ENCODE measurements around the gene ARL8B.
A peak's percentile ranks its signal among the peaks of the same experiment; 100 is the strongest.
"Not testable (repeated sequence)": the region's sequence is repeated elsewhere in the genome, so short reads cannot be mapped to it uniquely, and the experiment has no call there.

ARL8B gene

DNA sequence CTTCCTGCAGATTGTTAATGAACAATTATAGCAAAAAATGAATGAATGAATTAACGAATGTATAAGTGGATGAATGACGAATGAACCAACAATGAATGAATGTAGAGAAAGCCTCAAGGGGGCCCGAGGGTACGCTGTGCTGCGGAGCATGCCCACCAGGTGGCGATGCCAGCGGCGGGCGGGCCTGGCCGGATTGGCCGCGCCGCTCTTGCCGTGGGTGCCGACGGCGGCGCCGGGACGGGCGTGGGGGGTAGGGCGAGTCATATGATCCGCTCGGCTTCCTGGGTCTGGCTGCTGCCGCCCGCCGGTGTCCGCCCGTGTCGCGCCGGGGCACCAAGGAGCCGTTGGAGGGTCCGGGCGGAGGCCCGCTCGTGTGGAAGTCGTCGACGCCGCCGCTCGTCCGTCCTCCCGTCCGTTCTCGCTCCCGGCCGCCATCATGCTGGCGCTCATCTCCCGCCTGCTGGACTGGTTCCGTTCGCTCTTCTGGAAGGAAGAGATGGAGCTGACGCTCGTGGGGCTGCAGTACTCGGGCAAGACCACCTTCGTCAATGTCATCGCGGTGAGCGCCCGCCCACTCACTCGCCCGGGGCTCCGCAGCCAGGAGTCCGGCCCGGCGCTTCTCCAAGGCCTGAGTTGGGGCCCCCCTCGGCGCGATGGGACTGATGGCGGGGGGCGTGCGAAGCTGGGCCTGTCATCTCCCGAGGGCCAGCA lies at the start of gene ARL8B:
Gene ARL8B (plus strand): TSS at position 263 of the 711 bp plus-strand sequence. CDS start 174 bp downstream, at position 437.
- peak; percentile 67 to 69 for DNase-seq (ENCODE audit: low read depth in 2 of 2)

GRCh38 chr3:5073374-5074085 lies 48.6 kb upstream of the ARL8B start:
- DNase-seq (ENCODE audit: low read depth in 2 of 2), result no peak

DNA sequence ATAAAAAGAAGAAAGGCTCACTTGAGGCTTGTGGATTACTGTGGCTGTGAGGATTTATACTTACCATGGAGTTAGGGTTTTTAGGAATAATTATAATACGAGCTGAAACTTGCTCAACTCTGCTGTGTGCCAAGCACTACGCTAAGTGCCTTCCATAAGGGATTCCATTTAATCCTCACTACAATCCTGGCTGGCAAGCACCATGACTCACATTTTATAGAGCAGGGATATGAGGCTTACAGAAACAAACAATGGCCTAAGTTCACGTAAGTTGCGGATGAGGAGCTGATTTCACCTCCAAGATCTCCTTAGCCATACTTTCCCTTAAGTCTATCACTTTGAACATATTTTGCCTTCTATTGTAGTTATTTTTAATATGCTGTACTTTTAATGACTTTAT lies 43.9 kb upstream of the ARL8B start:
- DNase-seq (ENCODE audit: low read depth in 2 of 2), result no peak

GRCh38 chr3:5079761-5080160 lies 42.3 kb upstream of the ARL8B start:
- no peak for DNase-seq (ENCODE audit: low read depth in 2 of 2)

GRCh38 chr3:5080779-5081550 lies 41.1 kb upstream of the ARL8B start:
- no peak for DNase-seq (ENCODE audit: low read depth in 2 of 2)

DNA sequence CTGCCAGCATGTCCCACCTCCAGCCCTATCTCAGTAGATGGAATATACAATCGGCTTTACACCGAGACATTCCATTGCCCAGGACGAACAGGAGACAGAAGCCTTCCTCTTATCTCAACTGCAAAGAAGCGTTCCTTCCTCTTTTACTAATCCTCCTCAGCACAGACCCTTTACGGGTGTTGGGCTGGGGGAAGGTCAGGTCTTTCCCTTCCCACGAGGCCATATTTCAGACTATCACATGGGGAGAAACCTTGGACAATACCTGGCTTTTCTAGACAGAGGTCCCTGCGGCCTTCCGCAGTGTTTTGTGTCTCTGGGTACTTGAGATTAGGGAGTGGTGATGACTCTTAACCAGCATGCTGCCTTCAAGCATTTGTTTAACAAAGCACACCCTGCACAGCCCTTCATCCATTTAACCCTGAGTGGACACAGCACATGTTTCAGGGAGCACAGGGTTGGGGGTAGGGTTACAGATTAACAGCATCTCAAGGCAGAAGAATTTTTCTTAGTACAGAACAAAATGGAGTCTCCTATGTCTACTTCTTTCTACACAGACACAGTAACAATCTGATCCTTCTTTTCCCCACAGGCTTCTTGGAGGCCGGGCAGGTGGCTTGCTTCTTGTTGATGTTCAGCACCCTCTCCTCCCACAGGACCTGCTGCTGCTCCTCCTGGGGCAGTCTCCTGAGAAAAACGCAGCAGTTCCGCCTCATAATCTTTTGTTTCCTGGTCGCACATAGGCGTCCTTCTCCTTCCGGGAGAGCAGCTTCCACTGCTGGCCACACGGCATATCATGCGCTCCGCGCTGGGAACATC lies 39.9 kb upstream of the ARL8B start:
- DNase-seq (ENCODE audit: low read depth in 2 of 2), result not testable (repeated sequence)

DNA sequence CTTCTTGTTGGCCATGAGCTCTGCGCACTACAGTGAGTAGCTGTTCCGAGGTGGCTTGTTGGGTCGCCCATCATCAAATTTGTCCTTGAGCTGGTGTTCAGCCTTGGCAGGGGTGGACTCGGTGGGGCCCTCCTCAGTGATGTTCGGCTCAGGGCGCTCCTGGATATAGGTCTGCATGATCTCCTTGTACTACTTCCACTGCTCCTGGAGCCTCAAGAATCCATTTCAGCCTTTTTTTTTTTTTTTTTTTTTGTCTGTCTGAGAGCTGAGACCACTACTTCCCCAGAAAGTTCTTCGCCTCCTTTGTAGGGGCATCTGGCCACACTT lies 39.3 kb upstream of the ARL8B start:
- no peak for DNase-seq (ENCODE audit: low read depth in 2 of 2)

- no peak for DNase-seq (ENCODE audit: low read depth in 2 of 2)
Observed at GRCh38 chr3:5084224-5084623, 37.9 kb upstream of the ARL8B start.

DNA sequence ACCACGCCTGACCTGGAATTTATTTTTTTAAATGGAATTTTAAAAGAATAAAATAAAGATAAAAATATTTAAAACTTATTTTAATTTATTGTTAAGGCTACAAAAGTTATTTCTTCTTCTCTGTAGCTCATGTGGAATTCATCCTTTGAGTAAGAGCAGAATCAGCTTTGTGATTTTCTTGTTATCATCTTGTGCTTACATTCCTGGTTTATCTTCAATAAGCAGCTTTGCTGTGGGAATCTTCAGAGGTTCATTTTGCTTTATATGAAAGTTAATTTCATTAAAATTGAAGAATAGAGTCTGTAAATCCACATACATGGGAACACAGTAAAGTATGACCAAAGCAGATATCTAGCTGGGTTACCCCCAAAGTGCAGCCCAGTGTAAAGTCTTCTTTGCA lies 35.4 kb upstream of the ARL8B start:
- DNase-seq (ENCODE audit: low read depth in 2 of 2), result no peak

DNA sequence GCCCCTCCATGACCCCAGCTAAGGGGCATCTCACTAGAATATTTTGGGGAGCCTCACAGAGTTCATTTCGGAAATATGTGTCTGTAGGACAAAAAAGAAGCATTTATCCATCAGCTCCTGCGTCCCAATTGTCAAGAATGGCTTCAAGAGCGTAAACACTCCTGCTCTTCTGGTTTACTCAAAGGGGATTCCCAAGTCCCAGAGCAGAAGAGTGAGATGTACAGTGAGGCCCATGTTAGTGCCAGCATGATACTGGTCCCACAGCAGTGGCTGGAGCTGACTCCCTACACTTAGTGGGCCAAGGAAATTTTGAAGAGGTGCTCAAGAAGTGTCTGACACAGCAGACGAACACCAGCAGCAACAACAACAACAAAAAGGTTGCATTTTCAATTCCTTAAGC lies 34.9 kb upstream of the ARL8B start:
- DNase-seq (ENCODE audit: low read depth in 2 of 2), result no peak

GRCh38 chr3:5090197-5090596 lies 31.9 kb upstream of the ARL8B start:
- no peak for DNase-seq (ENCODE audit: low read depth in 2 of 2)

DNA sequence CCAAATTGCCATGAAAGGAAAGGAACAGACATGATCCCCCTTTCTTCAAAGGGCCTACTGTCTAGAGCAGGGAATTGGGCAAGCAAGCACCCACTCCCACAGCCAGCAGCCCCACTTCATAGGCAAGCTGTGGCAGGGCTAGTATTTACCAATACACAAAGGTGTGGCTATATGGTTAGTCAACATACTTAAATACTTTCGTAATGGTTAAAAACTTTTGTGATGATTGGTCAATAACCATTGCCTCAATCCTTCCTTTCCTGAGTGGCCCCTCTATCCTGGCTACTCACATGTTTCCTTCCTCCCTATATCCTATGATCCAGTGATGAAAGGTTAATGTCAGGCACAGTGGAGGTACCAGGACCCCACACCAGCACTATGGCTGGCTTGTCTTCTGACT lies 30.1 kb upstream of the ARL8B start:
- no peak for DNase-seq (ENCODE audit: low read depth in 2 of 2)

DNA sequence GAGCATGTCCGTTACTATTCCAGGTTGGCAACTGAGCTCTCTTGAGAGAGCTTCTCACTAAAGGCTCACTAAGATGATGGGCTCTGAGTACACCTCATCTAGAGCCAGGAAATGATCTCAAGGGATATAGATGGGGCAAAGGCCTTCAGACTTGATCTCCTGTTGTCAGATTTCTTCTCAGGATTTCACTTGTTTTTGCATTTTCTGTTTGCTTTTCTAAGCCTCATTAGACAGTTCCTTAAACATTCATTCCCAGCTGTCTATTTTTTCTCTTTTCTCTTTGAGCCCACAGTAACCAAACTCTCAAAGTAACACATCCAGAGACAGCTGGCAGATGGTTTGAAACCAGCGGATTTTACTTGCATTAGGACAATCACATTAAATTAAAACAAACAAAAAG lies 28.4 kb upstream of the ARL8B start:
- no peak for DNase-seq (ENCODE audit: low read depth in 2 of 2)

- DNase-seq (ENCODE audit: low read depth in 2 of 2), result no peak
Observed at GRCh38 chr3:5095886-5096285, 26.2 kb upstream of the ARL8B start.

DNA sequence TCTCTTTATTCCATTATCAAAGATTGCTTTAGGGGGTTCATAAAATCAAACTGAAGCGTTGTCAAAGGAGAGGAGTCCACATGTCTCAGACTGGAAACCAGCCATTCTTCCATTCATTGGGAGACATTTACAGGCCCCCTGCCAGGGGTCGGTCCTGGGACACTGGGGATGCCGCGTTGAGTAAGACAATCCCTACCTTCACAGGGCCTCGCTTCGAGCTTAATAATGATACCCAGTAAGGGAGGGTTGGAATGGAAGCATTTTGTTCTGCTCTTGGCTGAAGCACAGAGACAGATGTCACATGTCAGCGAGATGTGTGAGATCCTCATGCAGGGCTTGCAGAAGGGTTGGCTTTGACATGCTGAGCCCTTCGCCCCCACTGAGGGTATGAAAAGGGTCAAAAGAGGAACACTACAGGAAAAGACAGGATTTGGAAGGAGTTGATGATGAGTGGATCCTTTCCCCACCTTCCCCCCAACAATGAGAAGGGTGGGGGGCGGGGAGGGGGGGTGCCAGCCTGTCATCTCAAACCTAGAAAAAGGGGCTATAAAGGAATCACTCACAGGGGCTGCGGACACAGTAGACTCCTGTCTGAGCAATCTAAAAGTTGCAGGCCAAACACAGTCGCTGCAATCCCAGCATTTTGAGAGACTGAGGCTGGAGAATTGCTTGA lies 25.6 kb upstream of the ARL8B start:
- DNase-seq (ENCODE audit: low read depth in 2 of 2), result no peak

DNA sequence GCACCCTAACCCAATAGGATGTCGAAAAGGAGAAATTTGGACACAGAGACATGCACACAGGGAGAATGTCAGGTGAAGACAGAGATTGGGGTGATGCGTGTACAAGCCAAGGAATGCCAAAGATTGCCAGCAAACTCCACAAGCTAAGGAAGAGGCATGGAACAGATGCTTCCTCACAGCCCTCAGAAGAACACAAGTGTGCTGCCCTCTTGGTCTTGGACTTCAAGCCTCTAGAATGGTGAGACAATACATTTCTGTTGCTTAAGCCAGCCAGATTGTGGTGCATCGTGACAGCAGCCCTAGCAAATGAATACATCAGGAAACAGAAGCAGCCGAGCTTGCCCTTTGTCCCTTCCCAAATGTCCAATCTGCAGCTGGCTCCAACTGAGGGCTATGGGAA lies 23.7 kb upstream of the ARL8B start:
- DNase-seq (ENCODE audit: low read depth in 2 of 2), result no peak

- no peak for DNase-seq (ENCODE audit: low read depth in 2 of 2)
Observed at GRCh38 chr3:5102532-5102931, 19.6 kb upstream of the ARL8B start.

GRCh38 chr3:5103743-5104142 lies 18.3 kb upstream of the ARL8B start:
- DNase-seq (ENCODE audit: low read depth in 2 of 2), result no peak

- no peak for DNase-seq (ENCODE audit: low read depth in 2 of 2)
Observed at GRCh38 chr3:5105050-5105449, 17.0 kb upstream of the ARL8B start.

DNA sequence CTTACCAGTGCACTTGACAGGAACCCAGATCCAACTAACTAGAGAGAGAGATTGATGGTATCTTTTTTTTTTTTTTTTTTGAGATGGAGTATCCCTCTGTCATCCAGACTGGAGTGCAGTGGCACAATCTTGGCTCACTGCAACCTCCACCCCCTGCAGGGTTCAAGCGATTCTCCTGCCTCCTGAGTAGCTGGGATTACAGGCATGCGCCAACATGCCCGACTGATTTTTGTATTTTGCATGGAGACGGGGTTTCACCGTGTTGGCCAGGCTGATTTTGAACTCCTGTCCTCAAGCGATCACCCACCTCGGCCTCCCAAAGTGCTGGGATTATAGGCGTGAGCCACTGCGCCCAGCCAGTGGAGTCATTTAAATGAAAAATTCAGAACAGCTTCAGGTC lies 15.7 kb upstream of the ARL8B start:
- not testable (repeated sequence) for DNase-seq (ENCODE audit: low read depth in 2 of 2)

- not testable (repeated sequence) for DNase-seq (ENCODE audit: low read depth in 2 of 2)
Observed at GRCh38 chr3:5106933-5107334, 15.2 kb upstream of the ARL8B start.
